Fibroblast of lung (primary cell): ENCODE data around the gene PAX7.

ENCODE experiments used
- CTCF ChIP-seq, 2 donors: IDR thresholded peaks in 1 of 2; conservative IDR thresholded peaks in 1 of 2; 1 replicate in 1 of 2; 2 replicates in 1 of 2; pipeline ENCODE4 v1.5.1; 2011 to 2012; ENCODE audit warnings: low read length in 2 of 2, control low read depth in 1 of 2, inconsistent platforms in 1 of 2, low read depth in 1 of 2, mild to moderate bottlenecking in 1 of 2
- EZH2 ChIP-seq: IDR thresholded peaks from 2 replicates; pipeline ENCODE4 v1.5.1; 2012; ENCODE audit warnings: low read length, control low read depth, mild to moderate bottlenecking; ENCODE audit errors: missing control alignments

- TF ChIP-seq CTCF (conservative IDR thresholded peaks at IDR 0.05 in 1 of 2, IDR thresholded peaks at IDR 0.05 in 1 of 2; ENCODE audit: low read depth in 1 of 2, low read length in 2 of 2) (no peak), EZH2 (no peak)
Observed at GRCh38 chr1:18599086-18599485, 31.6 kb upstream of the PAX7 start.
